Left renal pelvis (tissue), 4 donors: Measurements from ENCODE around the gene STAT4. TPM values are rescaled to one million over a fixed set of nuclear protein-coding genes. Genes with fewer than 3 reads are reported as not detected.

Experiments used
- DNase-seq, 4 donors: peaks; one replicate each; pipeline ENCODE4 v3.0.0-alpha.2; 2013; ENCODE audit warnings: low read depth in 4 of 4, low spot score in 3 of 4
- polyA plus RNA-seq, 4 donors: library from polyadenylated mRNA; unstranded; fragments of 120-200 nt; gene quantifications; one replicate each; pipeline ENCODE4 v1.2.1, GENCODE V29; 2013; ENCODE audit not compliant: insufficient read length in 4 of 4

Gene STAT4
- polyA plus RNA-seq, 4 donors: 9.0 to 10.9 (median 9.5) TPM

DNA sequence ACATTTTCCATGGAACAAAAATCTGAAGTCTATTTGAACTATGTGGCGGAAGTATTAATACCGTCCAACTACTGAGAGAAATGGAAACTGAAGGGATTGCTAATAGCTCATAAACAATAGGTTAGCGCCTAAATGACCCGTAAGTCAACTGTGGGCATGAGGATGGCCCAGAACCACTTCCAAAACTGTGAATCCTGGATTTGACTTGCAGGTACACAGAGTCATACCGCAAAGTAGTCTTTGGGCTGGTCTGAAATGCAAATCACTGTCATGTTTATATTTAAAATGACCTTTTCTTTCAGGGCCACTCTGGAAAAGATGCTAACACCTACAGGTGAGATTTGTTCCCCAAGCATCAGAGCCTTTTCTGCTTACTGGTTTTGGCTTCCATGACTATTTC lies 50.6 kb downstream of the STAT4 start:
- DNase-seq: no peak

DNA sequence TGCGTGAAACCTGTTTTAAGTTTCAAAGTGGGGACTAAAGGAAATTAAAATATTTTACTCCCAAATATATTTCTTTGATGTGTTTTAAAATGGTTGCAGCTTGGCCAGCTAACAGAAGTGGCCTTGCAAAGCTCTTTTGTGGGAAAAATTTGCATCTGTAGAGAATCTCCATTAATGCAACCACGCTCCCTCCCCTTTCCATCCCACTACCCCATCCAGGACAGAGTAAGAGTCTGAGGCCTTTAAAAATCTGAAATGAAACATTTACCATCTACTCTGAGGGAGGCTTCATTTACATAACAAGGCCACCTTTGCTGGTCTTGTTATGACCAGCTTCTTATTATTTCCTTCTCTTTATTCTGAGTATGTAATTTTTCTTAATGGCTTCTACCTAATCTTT lies 63.5 kb downstream of the STAT4 start:
- no peak for DNase-seq

DNA sequence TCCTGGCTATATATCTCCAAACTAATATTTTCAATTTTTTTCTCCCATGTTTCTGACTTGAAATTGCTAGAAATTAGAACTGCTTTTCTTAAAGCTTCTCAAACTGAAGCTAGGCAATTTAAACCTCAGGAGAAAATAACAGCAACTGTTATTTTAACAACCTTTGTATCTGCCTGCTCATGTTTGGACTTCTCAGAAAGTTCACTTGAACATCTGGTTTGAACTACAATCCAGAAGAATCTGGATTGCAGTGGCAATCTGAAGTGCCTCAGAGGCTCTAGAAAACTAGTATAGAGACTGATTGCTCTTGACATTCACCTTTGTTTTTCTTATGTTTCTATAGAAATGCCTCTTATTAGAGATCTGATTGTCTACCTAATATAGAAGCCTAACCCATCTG lies 64.1 kb downstream of the STAT4 start:
- no peak for DNase-seq

DNA sequence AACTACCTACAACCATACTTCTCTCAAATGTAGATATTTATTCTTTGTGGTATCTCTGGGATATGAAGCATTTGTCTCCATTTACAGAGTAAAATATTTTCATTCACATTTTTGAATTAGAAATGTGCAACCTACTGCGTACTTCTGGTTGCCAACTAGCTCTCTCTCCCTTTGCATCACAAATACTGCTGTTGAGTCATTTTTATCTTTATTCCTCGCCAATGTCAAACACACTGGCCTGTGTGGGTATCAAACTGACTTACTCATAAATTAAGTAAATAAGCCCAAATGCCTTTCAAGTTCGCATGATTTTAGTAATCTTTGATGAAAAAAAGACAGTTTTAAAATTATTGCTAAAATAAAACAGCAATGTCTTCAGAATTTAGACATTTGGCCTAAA lies 67.3 kb downstream of the STAT4 start:
- no peak for DNase-seq

DNA sequence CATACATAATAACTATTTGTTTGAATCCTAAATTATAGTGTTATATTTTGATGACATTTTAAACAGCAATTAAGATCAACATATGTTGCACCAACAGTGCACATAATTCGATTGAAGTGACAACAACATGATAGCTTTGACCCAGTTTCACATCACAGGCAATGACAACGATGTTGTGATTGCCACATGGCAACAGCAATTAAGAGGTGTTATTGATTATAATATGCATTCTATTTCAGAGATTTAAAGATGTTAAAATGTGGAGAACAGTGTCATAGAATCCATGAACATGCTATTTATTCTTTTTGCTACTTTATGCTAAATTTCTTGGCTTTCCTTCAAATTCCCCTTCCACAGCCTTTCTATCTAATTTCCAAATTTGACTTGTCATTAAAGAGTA lies 68.5 kb downstream of the STAT4 start:
- DNase-seq: no peak

DNA sequence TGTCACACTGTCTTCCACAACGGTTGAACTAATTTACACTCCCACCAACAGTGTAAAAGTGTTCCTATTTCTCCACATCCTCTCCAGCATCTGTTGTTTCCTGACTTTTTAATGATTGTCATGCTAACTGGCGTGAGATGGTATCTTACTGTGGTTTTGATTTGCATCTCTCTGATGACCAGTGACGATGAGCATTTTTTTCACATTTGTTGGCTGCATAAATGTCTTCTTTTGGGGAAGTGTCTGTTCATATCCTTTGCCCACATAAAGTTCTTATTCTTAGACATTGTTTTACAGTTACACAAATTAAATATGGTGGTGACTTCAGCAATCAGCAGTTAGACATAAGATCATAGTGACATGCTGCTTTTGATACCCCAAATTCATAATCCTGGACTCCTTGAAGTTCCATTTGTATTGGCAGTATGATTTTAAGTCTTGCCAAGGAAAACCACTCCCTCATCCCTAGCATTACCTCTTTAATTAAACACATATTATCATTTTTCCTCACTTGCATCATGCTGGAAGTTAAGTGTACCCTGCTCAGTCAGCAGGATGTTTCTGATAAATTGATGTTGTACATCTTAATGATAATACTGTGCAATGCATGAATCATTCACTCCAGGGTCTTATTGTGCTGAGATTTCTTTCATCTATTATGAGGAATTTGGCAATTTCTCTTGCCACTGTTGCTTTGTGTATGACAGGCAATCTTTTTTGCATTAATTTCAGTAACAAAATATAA lies 69.2 kb downstream of the STAT4 start:
- DNase-seq: no peak

DNA sequence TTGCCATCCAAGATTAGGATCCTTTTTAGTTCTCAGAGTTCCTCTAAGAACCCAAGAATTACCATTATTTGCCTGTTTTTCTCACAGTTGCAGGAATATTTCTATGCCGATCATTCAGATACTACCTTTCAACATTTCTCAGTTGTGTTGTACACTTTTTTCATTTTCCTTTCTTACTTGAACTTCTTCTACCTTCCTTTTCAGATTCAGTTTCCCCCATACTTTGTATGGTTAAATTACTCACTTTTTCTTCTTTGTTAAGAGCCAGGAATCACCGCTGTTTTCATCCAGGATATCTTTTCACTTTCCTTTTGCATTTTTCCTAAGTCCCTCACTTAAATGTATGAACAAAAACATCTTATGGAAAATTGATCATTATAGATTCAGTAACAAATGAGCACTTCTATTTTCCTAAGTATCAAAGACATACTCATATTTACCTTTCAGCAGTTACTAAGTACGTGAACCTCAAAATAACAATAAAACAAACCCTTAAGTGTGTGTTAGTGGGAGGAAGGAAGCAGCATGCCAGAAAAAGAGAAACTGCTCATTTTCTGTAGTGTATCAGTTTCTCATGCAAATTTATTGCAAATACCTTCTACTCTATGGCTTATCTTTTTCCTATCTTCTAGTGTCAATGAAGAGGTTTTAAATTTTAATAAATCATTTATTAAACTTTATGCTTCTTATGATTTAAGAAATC lies 72.5 kb downstream of the STAT4 start:
- DNase-seq: no peak

DNA sequence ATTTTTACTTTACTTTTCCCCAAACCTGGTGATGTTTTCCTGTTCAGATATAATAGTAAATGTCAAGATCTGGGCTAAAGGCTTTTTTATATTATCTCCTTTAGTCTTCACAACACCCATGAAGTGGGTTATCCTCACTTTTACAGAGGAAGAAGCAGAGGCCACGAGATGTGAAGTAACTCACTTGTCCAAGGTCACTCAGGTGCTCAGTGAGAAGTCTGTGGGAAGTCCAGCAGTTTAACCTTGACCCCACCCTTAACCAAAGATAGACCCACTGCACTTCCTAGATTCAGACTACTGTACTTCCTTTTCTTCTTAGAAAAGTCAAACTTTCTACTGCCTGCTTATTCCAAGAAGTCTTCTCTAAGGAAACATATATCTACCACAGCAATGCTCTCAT lies 80.5 kb downstream of the STAT4 start:
- no peak for DNase-seq

DNA sequence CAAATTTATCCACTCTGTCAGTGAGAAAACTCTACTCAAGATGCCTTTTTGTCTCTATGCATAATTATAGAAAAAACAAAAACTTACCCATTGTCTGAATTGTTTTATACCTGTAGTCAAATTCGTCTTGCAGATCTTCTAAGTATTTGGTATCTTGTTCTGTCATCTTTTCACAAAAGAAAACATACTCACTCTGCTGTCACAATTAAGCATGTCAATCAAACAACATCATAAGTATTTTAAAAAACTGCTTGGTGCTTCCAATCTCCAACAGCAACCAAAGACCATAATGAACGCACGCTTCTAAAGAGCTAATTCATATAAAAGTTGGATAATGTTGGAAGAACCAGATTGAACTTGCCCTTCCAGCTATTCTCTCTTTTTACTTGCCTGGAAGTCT lies 81.2 kb downstream of the STAT4 start:
- DNase-seq: no peak

DNA sequence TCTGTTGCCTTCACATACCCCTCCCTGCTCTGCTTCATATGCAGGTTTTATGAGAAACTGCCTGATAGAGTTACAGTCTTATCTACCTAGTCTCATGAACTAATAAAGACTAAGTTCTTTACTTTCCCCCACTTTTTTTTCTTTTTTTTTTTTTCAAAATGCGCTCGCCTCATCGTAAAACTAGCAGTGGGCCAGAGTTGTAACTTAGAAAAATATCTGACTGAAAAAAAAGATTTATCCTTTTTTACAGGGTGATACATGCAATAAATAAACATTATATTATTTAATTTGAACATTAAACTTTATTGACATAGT lies 83.9 kb downstream of the STAT4 start:
- DNase-seq: no peak

DNA sequence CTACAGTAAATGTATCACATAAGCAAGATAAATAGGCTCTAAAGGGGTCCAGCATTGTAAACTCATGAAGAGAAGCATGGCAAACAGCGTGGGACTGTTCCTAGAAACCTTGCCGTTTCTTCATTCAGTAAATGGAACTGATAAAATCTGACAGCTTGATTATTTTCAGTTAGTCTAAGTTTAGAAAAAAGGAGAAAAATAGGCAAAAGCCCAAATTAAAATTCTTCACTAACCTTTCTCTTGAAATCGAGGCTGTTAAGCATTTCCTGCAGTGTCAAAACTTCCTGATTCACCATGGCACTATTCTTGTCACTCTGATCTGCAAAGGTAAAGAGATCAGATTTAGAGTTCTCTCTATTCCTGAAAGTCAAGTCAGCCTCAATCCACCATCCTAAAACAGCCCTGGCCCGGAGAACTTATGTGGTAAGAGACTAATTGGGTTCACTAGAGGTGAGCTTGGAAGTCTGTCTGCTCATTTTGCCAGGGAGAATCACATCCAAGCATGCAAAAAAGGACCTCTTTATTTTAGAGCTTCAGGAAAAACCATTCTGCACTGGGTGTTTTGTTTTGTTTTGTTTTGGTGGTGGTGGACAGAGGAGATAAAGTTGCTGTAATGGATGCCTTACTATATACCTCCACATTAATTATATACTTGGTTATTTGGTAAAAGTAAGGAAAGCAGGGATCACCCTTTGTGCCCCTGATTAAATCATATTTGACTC lies 84.4 kb downstream of the STAT4 start:
- no peak for DNase-seq

DNA sequence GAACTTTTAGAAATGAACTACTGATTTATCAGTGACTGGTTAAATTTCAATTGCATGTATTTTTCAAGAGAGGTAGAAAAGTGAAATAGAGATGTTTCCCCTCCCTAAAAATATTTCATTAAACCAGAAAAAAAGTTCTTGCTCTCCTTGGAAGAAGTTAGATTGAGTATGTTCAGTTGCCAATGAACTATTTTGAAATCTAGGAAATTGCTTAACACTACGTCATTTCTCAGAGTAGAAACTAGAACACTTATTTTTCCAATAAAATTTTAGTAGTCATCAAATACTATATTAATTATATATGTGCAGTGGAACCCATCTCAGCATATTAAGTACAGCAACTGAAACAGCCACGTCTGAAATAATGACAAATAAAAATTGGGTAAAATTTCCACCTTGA lies 85.0 kb downstream of the STAT4 start:
- no peak for DNase-seq

DNA sequence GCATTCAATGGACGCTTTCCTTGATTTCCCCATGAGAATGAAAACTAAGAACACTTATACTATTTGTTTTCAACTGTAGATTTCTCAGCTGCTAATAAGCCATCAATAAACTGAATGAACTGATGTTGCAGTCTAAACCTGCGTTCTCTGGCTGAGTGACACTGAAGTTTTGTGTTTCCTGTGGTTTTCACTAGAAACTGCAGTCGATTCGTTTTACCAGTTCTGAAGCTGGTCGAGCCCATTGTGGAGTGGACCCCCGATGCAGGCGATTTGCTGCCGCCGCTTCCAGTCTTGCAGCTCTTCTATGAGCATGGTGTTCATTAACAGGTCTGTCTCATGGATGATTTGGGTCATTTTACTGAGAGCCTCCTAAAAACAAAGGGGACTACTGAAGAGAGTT lies 86.2 kb downstream of the STAT4 start:
- DNase-seq: no peak

DNA sequence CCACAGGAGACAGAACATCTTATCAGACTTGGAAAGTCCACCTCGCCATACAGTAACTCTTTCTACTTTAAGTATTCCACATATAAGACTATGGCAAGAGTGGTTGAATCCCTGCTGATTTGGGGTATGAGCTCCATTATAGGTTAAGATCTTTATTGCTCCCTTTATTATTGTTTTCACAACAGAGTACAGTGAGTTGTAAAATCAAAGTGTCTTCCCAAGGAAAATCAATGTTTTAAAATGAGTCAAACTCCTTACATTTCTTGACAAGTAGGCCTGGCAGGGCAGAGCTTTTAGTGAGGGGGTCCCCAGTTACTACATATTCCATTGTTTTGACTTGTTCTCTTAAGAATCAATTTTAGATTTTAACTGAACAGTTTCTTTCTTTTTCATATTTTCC lies 87.2 kb downstream of the STAT4 start:
- no peak for DNase-seq

DNA sequence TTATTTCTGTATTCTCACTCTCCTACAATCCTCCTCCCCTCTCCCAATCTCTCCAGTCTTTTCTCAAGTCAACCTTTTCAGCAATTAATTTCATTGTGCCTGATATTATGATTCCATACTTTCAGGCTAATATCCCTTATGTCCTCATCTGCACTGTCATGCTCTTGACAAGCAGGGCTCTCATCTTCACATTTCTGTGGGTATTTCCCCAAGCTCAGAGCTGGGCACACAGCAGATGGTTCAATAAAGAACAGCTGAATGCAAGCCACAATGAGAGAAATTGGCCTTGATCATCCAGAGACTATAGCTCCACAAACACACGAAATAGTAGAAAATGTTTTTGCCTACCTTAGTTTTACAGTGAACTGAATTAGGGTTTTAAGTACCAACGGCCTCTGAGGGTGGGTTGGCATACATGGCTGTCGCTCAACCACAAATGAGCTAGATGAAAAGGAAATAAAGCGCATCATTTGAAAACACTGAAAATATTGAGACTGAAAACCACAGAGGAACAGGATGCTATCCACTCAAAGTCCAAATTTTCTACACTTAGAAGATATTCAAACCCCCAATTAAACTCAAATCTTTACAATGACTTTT lies 89.3 kb downstream of the STAT4 start:
- no peak for DNase-seq

DNA sequence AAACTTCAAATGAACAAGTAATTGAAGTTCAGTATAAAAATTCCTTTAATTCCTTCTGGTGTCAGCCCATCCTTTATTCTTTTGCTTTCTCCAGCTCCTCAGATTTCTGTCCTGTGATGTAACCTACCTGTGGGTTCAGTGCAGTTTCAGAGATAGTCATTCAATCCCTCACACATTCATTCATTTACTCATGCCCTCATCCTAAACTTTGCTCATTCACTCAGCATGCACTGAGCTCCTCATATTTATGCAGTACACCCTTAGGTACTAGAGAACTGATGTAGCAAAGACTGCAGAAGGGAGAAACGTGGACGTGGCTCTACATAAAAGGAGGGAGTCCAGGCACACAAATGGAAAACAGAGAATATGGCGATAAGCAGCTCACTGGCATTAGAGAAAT lies 91.5 kb downstream of the STAT4 start:
- DNase-seq: no peak

DNA sequence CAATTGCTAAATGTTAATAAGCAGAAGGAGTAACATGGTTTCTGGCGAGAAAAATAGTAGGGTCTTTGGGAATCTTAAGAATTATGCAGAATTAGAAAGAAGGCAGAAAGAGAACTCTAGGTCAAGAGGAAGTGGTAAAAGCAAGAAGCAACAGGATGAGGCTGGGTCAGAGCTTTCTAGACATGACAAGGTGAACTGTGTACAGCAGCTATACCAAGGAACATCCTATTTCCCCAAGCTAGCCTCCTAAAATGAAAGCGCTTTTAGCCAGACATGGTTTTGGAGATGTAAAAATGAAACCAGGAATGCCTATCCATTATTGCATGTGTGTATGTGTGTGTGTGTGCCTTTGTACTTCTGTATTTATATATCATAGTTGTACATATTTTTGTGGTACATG lies 94.6 kb downstream of the STAT4 start:
- DNase-seq: no peak

DNA sequence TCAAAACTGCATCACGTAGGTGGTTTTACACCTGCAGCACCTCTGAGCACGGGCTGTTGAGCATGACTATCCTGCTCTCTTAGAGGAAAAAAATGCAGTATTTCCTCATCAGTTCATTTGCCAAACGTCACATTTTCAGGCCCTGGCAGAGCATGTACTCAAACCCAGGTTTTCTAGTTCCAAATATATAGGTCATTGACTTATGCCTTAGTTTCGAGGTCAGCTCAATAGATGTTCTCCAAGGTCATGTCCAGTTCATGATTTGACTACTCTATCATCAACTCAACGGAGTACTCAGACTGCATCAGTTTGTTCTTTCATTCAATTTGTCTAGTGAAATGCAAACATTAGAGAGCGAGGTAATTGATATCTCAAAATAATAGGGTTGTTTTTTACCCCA lies 97.5 kb downstream of the STAT4 start:
- DNase-seq: no peak

DNA sequence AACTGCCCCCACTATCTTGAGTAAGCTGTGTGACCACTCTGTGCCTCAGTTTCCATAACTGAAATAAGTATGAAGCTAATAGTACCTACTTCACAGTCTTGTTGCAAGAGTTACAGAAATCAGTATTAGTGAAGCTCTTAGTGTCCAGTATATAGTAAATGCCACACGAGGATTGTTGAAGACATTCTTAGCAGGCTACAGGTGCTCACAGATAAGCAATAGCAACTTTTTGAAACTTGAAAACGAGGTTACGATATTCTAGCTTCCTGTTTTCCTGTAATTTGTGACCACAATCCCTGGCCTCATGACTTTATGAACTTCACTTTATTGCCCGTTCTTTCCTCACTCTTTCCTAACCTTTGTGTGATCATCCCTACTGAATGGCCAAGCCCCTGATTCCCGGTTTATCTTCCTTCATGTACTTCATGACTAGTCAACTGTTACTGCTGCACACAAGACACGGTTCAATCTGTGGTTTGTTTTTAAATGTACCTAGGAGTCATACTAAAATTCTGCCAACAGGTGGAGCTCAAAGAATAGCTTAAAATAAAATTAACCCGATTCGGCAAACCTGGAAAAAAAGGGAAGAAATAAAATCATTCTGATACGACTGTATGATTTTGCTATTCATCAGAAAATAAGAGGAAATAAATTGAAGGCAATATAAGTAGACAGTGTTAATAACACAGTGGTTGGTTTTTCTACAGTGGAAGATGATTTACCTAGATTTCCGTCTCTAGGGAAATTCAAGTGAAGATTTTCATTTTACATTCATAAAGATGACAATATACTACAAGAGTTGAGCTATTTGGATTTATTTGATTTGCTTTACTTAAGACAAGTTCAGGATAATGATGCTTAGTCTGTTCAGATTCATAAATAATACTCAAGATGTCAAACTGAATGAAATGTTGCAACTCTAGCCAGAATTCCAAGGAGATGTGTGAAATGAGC lies 98.7 kb downstream of the STAT4 start:
- peak in 3 of 4 donors; percentile 18 to 59 (median 37) for DNase-seq

DNA sequence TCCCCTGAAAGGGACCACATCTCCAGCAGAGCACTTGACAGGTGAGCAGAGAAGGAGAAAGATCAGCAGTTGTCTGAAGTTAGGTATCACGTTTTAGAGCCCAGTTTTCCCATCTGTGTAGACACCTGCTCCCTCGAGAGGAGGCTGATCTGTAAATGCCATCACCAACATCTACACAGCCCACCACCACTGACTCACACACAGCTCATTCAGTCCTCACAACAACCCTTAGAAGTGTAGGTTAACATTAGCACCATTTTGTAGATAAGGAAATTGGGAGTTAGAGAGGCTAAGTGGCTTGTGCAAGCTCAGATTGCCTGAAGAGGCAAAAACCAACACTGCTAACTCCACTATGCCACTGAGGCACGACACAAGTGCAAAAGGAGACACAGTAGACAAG lies 99.6 kb downstream of the STAT4 start:
- DNase-seq: no peak

DNA sequence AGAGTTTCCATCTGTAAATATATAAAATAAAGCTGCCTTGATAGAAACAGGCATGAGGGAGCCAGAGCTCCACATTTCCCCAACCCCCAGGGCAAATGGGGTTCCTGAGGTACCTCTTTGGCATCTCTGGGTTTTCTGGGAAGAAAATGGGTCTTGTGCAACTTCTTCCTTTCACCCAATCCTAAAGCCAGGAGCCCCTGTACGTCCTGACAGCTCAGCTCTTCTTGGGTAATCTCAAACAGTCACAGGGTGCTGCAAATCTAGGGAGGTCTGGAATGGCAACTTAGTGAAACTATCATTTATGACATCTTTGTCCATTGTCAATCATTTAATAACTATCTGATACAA lies 100.2 kb downstream of the STAT4 start:
- DNase-seq: no peak
